ENCODE data around the gene MEN1.

Gene MEN1

DNA sequence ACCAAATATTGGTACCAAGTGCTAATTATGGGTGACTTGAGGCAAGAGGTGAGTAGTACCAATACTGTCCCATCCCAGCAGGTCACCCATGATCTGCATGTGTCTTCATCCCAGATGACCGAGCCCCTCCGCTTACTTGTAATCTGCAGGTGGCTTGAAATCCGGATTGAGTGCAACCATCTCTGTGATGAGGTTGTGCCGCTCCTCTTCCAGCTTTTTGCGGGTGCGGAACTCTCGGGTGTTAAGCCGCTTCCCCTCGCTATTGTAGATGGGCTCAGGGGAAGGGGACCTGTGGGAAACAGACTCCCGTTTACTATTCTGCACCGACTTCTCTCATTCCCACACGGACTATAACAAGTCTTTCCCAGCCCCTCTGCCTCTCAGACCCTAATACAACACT is 40.2 kb downstream of the MEN1 start:
- H3K36me3 ChIP-seq (ENCODE audit: control insufficient read depth in 5 of 5, insufficient read depth in 5 of 5, low read length in 5 of 5), result peaks cover 46 to 98% (median 98%) of the 10 kb centered on the region in 5 donors
- no peaks in the 10 kb centered on the region for H3K9me3 ChIP-seq (ENCODE audit: control insufficient read depth in 5 of 5, low read length in 5 of 5)
- no peak overlapping the region for H3K27ac ChIP-seq (ENCODE audit: low read depth, low read length)
- H3K4me1 ChIP-seq (ENCODE audit: control insufficient read depth in 5 of 5, insufficient read depth in 5 of 5, low read length in 5 of 5), result peaks cover 1 to 27% (median 10%) of the 10 kb centered on the region in 5 donors
- no peak overlapping the region for H3K9ac ChIP-seq (ENCODE audit: low read length in 5 of 5)
- H3K4me3 ChIP-seq (ENCODE audit: low read depth in 1 of 5, low read length in 5 of 5), result no peak overlapping the region
- no peaks in the 10 kb centered on the region for H3K27me3 ChIP-seq (ENCODE audit: control insufficient read depth in 5 of 5, insufficient read depth in 4 of 5, low read length in 5 of 5)

DNA sequence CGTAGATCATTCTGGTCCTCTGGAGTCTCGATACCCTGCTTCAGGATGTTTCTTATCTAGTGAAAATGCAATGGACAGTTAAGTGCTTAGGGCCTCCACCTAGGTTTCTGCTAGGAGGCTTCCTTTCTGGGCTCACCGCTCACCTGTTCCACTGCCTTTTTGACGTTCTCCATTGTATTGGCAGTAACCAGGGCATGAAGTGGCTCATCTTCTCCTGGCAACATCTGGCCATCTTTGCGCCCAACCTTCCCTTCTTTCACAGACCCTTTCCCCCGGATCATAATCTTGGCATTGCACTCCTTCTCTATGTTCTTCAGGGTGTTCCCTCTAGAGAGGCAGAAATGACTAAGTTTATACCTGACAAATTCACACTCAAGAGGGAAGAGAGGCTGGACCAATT is 41.1 kb downstream of the MEN1 start:
- H3K27ac ChIP-seq (ENCODE audit: low read depth, low read length), result no peak overlapping the region
- no peaks in the 10 kb centered on the region for H3K27me3 ChIP-seq (ENCODE audit: control insufficient read depth in 5 of 5, insufficient read depth in 4 of 5, low read length in 5 of 5)
- no peak overlapping the region for H3K9ac ChIP-seq (ENCODE audit: low read length in 5 of 5)
- H3K4me3 ChIP-seq (ENCODE audit: low read depth in 1 of 5, low read length in 5 of 5), result no peak overlapping the region
- H3K4me1 ChIP-seq (ENCODE audit: control insufficient read depth in 5 of 5, insufficient read depth in 5 of 5, low read length in 5 of 5), result peaks cover 1 to 26% (median 10%) of the 10 kb centered on the region in 5 donors
- H3K36me3 ChIP-seq (ENCODE audit: control insufficient read depth in 5 of 5, insufficient read depth in 5 of 5, low read length in 5 of 5), result peaks cover 41 to 99% (median 98%) of the 10 kb centered on the region in 5 donors
- no peaks in the 10 kb centered on the region for H3K9me3 ChIP-seq (ENCODE audit: control insufficient read depth in 5 of 5, low read length in 5 of 5)

DNA sequence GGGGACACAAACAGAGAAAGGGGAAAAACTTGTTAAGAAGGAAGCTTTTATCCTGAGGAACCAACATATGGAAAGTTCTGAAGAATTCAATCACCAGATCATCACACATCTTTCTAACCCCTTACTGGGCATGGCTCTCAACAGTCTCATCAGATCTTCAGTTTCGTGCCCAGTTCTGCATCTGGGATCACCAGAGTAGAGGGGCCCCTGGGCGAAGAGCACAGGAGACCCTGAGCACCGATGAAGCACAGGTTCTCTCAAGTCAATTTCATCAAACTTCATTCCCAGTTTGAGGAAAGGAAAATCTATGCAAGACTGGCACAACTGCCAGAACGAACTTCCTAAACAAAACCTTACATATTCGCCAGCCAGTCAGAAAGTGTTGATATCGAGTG is 42.1 kb downstream of the MEN1 start:
- no peak overlapping the region for H3K27ac ChIP-seq (ENCODE audit: low read depth, low read length)
- no peak overlapping the region for H3K9ac ChIP-seq (ENCODE audit: low read length in 5 of 5)
- H3K9me3 ChIP-seq (ENCODE audit: control insufficient read depth in 5 of 5, low read length in 5 of 5), result no peaks in the 10 kb centered on the region
- no peaks in the 10 kb centered on the region for H3K27me3 ChIP-seq (ENCODE audit: control insufficient read depth in 5 of 5, insufficient read depth in 4 of 5, low read length in 5 of 5)
- peaks cover 4 to 30% (median 20%) of the 10 kb centered on the region in 5 donors for H3K4me1 ChIP-seq (ENCODE audit: control insufficient read depth in 5 of 5, insufficient read depth in 5 of 5, low read length in 5 of 5)
- no peak overlapping the region for H3K4me3 ChIP-seq (ENCODE audit: low read depth in 1 of 5, low read length in 5 of 5)
- peaks cover 31 to 99% (median 98%) of the 10 kb centered on the region in 5 donors for H3K36me3 ChIP-seq (ENCODE audit: control insufficient read depth in 5 of 5, insufficient read depth in 5 of 5, low read length in 5 of 5)

DNA sequence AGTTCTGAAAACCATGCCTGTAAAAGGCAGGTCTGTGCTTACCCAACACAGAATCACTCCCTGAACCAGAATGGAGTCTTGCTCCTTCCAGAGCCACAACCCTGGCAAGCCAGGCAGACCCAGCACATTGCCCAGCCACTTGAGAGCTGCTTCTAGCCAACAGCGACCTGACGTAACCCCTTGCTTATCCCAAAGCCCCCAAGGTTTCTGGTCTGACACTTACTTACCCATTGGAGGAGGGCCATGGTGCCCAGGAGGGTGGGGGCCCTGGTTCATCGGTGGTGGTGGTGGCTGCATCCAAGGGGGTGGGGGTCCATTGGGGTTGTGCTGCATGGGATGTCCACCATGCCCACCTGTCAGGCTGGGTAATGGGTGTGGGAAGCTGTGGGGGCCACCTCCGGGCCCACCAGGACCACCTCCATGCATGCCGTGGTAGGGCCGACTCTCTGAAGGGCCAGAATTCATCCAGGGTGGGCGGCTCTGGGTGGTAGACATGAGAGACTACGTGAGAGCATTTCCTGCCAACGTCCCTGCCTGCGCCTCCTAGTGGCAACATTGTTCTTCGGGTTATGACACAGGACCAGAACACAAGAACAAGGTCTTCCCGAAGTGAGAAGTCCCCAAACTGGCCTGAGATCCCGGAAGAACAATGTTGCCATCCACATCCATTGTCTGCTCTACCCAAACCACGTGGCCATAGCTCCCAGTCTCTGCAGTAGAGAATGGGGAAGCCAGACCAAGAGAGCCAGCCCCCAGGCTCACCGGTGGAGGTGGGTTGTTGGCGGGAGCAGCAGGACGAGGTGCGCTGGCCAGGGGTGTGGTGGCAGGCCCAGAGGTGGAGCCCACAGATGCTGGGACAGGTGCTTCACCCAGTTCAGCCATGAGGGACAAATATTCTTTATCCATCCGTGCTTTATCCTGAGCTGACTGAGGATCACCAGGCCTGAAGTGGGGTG is 42.7 kb downstream of the MEN1 start:
- Histone ChIP-seq H3K4me3 (ENCODE audit: low read depth in 1 of 5, low read length in 5 of 5) (no peak overlapping the region), H3K4me1 (ENCODE audit: control insufficient read depth in 5 of 5, insufficient read depth in 5 of 5, low read length in 5 of 5) (peaks cover 4 to 31% (median 22%) of the 10 kb centered on the region in 5 donors), H3K27me3 (ENCODE audit: control insufficient read depth in 5 of 5, insufficient read depth in 4 of 5, low read length in 5 of 5) (no peaks in the 10 kb centered on the region), H3K36me3 (ENCODE audit: control insufficient read depth in 5 of 5, insufficient read depth in 5 of 5, low read length in 5 of 5) (peaks cover 28 to 99% (median 97%) of the 10 kb centered on the region in 5 donors), H3K9ac (ENCODE audit: low read length in 5 of 5) (no peak overlapping the region), H3K27ac (ENCODE audit: low read depth, low read length) (peak overlapping the region; percentile 16), H3K9me3 (ENCODE audit: control insufficient read depth in 5 of 5, low read length in 5 of 5) (no peaks in the 10 kb centered on the region)

DNA sequence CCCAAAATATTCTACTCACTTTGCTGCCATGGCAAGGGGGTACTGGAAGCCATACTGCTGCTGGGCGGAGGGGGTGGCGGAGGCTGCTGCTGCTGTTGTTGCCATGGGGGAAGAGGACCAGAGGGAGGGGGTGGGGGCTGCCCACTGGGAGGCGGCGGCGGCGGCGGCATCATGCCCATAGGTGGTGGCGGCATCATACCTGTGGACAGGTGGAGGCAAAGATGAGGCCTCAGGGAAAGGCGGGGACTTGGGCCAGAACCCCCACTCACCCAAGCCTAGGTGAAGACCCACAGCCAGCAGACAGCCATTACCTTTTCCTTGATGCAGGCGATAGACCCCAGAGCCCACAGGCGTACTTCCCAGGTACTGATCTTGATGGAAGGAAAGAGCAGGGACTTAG is 43.5 kb downstream of the MEN1 start:
- Histone ChIP-seq H3K4me3 (ENCODE audit: low read depth in 1 of 5, low read length in 5 of 5) (no peak overlapping the region), H3K36me3 (ENCODE audit: control insufficient read depth in 5 of 5, insufficient read depth in 5 of 5, low read length in 5 of 5) (peaks cover 26 to 96% (median 93%) of the 10 kb centered on the region in 5 donors), H3K9ac (ENCODE audit: low read length in 5 of 5) (no peak overlapping the region), H3K27me3 (ENCODE audit: control insufficient read depth in 5 of 5, insufficient read depth in 4 of 5, low read length in 5 of 5) (no peaks in the 10 kb centered on the region), H3K9me3 (ENCODE audit: control insufficient read depth in 5 of 5, low read length in 5 of 5) (no peaks in the 10 kb centered on the region), H3K4me1 (ENCODE audit: control insufficient read depth in 5 of 5, insufficient read depth in 5 of 5, low read length in 5 of 5) (peaks cover 4 to 31% (median 25%) of the 10 kb centered on the region in 5 donors), H3K27ac (ENCODE audit: low read depth, low read length) (peak overlapping the region; percentile 16)

DNA sequence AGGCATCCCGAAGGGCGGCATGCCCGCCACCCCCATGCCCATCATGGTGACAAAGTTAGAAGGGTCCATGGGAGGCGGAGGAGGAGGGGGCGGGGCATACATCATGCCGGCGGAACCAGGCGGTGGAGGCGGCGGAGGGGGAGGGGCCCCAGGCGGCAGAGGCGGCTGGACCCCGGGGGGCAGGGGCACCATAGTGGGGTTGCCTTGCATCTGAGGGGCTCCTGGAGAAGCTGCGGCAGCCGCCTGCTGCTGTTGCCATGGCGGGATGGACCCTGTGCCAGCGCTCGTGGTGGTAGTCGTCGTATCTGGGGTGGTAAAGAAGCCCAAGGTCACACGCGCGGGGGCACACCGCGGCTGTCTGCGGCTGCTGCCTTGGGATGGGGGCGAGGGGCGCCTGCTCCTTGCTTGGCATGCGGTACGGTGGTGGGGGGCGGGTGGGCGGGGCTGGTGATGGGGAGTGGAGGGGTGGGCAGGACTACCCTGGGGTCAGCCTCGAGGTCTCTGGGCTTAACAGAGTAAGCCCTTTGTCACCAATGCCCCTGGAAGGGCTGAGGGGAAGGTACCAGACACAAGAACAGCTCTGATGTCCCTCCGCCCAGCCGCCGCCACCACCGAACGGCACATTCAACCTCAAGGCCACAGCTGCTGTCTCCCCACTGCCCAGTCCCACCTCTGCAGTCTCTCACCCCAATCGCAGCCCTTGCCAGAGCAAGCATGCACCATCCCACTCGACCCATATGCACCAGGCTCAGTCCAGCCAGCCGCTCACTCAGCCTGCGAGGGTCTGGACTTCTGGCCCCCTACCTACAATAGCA is 44.3 kb downstream of the MEN1 start:
- no peak overlapping the region for H3K27ac ChIP-seq (ENCODE audit: low read depth, low read length)
- H3K4me1 ChIP-seq (ENCODE audit: control insufficient read depth in 5 of 5, insufficient read depth in 5 of 5, low read length in 5 of 5), result peaks cover 4 to 37% (median 31%) of the 10 kb centered on the region in 5 donors
- H3K4me3 ChIP-seq (ENCODE audit: low read depth in 1 of 5, low read length in 5 of 5), result no peak overlapping the region
- no peaks in the 10 kb centered on the region for H3K9me3 ChIP-seq (ENCODE audit: control insufficient read depth in 5 of 5, low read length in 5 of 5)
- H3K9ac ChIP-seq (ENCODE audit: low read length in 5 of 5), result no peak overlapping the region
- no peaks in the 10 kb centered on the region for H3K27me3 ChIP-seq (ENCODE audit: control insufficient read depth in 5 of 5, insufficient read depth in 4 of 5, low read length in 5 of 5)
- H3K36me3 ChIP-seq (ENCODE audit: control insufficient read depth in 5 of 5, insufficient read depth in 5 of 5, low read length in 5 of 5), result peaks cover 18 to 88% (median 85%) of the 10 kb centered on the region in 5 donors

DNA sequence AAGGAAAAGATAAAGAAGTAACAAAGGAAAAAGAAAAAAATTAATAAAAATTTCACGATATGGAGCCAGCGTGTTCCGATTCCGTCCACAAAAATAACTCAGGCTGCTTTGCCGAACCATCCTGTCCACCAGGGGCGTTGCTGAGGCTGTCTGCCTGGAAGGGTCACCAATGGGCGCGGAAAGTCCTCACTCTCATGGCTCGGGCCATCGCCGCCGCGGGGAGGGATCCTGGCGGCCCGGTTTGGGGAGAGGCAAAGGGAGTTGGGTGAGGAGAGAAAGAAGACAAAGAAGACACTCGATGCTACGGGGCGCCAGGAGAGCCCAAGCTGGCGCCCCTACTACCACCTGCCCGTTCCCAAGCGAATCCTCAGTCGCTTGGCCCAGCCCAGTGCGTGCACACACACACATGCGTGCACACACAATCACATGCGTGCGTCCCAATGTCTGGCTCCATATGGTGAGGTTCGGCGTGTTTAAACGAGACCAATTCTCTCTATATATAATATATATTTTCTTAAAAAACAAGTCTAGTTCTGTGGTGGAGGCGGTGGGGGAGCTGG is 45.0 kb downstream of the MEN1 start:
- H3K9me3 ChIP-seq (ENCODE audit: control insufficient read depth in 5 of 5, low read length in 5 of 5), result no peaks in the 10 kb centered on the region
- H3K27ac ChIP-seq (ENCODE audit: low read depth, low read length), result no peak overlapping the region
- H3K4me3 ChIP-seq (ENCODE audit: low read depth in 1 of 5, low read length in 5 of 5), result no peak overlapping the region
- H3K4me1 ChIP-seq (ENCODE audit: control insufficient read depth in 5 of 5, insufficient read depth in 5 of 5, low read length in 5 of 5), result peaks cover 7 to 44% (median 38%) of the 10 kb centered on the region in 5 donors
- H3K36me3 ChIP-seq (ENCODE audit: control insufficient read depth in 5 of 5, insufficient read depth in 5 of 5, low read length in 5 of 5), result peaks cover 12 to 81% (median 78%) of the 10 kb centered on the region in 5 donors
- H3K27me3 ChIP-seq (ENCODE audit: control insufficient read depth in 5 of 5, insufficient read depth in 4 of 5, low read length in 5 of 5), result no peaks in the 10 kb centered on the region
- H3K9ac ChIP-seq (ENCODE audit: low read length in 5 of 5), result no peak overlapping the region

DNA sequence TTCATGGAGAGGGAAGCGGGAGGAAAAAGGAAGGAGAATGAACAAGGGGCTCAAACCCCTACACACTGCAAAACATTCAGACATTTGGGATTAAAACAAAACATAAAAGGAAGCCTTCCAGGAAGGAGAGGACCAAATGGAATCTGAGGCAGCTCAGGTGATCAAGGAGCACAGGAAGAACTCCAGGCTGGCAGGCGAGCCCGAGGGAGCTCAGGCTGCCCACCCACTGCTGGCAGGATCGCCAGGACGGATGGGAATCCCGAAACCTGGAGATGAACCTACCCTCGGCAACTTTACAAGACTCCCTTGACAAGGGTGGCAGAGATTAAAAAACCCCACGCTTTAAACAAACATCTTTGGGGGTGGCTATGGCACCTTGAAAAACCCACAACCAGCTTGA is 45.6 kb downstream of the MEN1 start:
- no peak overlapping the region for H3K9ac ChIP-seq (ENCODE audit: low read length in 5 of 5)
- H3K9me3 ChIP-seq (ENCODE audit: control insufficient read depth in 5 of 5, low read length in 5 of 5), result no peaks in the 10 kb centered on the region
- no peak overlapping the region for H3K4me3 ChIP-seq (ENCODE audit: low read depth in 1 of 5, low read length in 5 of 5)
- H3K4me1 ChIP-seq (ENCODE audit: control insufficient read depth in 5 of 5, insufficient read depth in 5 of 5, low read length in 5 of 5), result peaks cover 9 to 50% (median 44%) of the 10 kb centered on the region in 5 donors
- H3K27ac ChIP-seq (ENCODE audit: low read depth, low read length), result no peak overlapping the region
- no peaks in the 10 kb centered on the region for H3K27me3 ChIP-seq (ENCODE audit: control insufficient read depth in 5 of 5, insufficient read depth in 4 of 5, low read length in 5 of 5)
- H3K36me3 ChIP-seq (ENCODE audit: control insufficient read depth in 5 of 5, insufficient read depth in 5 of 5, low read length in 5 of 5), result peaks cover 10 to 75% (median 72%) of the 10 kb centered on the region in 5 donors

DNA sequence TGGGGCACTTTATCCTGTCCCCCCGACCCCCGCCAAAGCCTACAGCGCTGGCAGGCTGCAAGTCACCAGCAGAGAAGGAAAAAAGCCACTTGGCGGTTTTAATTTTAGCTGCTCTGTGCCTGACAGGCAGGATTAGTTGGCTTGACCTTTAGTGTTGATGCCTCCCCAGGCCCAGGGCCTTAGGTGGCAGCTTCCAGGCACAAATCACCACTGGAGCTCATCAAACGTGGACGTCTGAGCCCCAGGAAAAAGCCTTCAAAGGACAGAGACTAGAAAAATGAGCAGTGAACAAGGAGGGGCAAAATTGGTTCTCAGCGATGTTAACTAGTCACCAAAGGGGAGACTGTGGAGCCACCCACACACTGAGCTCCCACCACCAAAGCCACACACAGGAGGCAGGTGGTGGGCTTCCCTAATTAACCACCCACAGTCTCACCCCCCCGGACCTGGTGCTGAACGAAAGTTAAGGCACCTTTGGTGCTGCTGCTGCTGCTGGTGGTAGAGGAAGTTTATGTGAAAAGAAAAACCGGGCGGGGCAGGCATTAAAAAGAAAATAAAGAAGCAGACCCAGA is 46.2 kb downstream of the MEN1 start:
- H3K4me1 ChIP-seq (ENCODE audit: control insufficient read depth in 5 of 5, insufficient read depth in 5 of 5, low read length in 5 of 5), result peaks cover 9 to 57% (median 50%) of the 10 kb centered on the region in 5 donors
- H3K9me3 ChIP-seq (ENCODE audit: control insufficient read depth in 5 of 5, low read length in 5 of 5), result no peaks in the 10 kb centered on the region
- H3K9ac ChIP-seq (ENCODE audit: low read length in 5 of 5), result peak overlapping the region in 2 of 5 donors; percentile 13 to 28
- H3K36me3 ChIP-seq (ENCODE audit: control insufficient read depth in 5 of 5, insufficient read depth in 5 of 5, low read length in 5 of 5), result peaks cover 6 to 68% (median 66%) of the 10 kb centered on the region in 5 donors
- no peak overlapping the region for H3K4me3 ChIP-seq (ENCODE audit: low read depth in 1 of 5, low read length in 5 of 5)
- no peak overlapping the region for H3K27ac ChIP-seq (ENCODE audit: low read depth, low read length)
- H3K27me3 ChIP-seq (ENCODE audit: control insufficient read depth in 5 of 5, insufficient read depth in 4 of 5, low read length in 5 of 5), result no peaks in the 10 kb centered on the region

Measured in subcutaneous abdominal adipose tissue (tissue), 5 donors.